ENCODE measurements around the gene SPATA13.
"Not testable (repeated sequence)": the region's sequence is repeated elsewhere in the genome, so short reads cannot be mapped to it uniquely, and the experiment has no call there.

The SPATA13 gene

GRCh38 chr13:24199016-24199415 lies 38.5 kb downstream of the SPATA13 start:
- no peak for DNase-seq

DNA sequence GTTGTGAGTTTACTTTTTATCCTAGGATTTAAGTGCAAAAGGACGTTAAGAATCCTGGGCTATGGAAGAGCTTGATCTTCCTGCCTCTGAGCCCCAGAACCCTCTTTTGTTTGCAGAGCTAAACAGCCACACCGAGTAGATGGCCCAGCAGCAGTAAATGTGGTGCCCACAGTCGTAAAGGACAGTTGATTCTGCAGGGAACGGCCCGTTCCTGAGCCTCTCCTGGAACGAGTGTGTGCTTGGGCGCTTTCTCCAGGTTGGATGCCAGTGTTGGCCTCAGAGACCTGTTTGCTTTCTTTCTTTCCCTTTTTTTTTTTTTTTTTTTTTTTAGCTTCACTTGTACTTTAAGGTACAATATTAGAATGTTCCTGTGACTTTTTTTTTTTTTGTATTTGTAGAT lies 41.7 kb downstream of the SPATA13 start:
- DNase-seq = no peak

- no peak for DNase-seq
These were observed 42.8 kb downstream of the SPATA13 start for GRCh38 chr13:24203273-24203672.

DNA sequence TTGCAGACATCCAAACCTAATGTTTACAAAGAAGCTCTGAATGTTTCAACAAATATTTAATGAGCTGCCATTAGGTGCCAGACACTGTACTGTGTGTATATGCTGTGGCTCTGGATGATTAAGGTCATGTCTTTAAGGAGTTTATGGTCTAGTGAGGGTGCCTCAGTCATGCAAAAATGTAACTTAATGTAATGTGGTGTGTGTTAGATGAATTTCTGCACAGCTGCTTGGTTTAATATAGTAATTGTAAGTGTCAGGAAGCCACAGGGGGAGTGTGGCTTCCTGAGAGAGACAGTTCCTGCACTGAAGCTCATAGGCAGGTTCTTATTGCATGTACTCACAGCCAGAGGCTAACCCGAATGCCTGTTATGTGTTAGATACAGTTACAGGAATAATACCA lies 43.3 kb downstream of the SPATA13 start:
- DNase-seq = no peak

GRCh38 chr13:24205076-24205475 lies 44.6 kb downstream of the SPATA13 start:
- DNase-seq = not testable (repeated sequence)

GRCh38 chr13:24207841-24208667 lies 47.5 kb downstream of the SPATA13 start:
- DNase-seq = no peak

DNA sequence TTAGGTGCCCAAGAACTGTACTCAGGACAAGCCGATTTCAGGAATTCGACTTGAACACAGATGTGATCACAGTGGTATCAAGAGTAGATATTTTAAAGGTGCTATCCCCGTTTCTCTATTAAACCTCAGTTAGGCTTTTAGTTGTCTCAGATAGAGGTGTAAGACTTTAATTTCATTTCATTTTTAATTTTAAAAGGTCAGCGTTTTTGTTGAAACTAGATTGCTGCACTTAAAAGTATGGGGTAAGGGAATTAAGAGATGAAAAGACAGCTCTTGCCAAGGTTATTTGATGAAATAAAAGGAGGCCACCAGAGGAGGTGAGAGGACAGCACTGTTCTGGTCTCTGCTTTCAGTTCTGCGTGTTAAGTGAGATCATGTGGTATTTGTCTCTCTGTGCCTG lies 48.6 kb downstream of the SPATA13 start:
- no peak for DNase-seq

DNA sequence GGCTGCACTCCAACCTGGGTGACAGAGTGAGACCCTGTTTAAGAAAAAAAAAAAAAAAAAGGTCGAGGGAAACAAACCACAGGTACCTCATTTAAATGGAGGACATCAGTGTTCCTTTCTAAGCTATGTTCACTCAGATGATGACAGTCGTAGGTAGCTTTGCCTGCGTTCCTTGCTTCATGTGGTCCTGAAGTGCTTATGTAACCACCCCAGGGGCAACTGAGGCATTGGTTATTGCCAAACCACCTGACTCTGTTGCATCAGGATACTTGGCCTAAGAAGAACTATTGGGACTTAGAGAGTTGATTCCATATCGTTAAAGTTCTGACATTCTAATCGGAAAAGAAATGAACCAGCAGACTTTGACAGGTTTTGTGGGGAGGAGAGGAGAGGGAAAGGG lies 51.7 kb downstream of the SPATA13 start:
- no peak for DNase-seq

GRCh38 chr13:24212674-24213073 lies 52.2 kb downstream of the SPATA13 start:
- DNase-seq = no peak

DNA sequence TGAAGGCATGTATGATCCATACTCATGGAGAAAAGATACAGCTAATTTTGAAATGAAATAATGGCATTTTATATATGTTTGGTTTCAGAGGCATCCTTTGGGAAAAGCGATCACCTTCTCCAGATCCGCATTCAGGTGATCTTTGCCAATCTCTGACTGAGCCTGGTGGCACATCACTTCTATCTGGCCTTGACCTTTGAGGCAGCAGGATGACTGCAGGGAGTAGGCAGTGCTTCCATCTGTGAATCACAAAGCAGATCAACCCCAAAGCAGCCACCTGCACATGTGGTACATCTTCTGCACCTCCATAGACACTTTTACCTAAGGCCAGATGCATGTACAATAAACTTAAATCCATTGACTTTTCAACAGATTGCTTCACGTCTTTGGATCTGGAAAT lies 53.4 kb downstream of the SPATA13 start:
- no peak for DNase-seq

GRCh38 chr13:24214528-24214927 lies 54.0 kb downstream of the SPATA13 start:
- DNase-seq = no peak

DNA sequence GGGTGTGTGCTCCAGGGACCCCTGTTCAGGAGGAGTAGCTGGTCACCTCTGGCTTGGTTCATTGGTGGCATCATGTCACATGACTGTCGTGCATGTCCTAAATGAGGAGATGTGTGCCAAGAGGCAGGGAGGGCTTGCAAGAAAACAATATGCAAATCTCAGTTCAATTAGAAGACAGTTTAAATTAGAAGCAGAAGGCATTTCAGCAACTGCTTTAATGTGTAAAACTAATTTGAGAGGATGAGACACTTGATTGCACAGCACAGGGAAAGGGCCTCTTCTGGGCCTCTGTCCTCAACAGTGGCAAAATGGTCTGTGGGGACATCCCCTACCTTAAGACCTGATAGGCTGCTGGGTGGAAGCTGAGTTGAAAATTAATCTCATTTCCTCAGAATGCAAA lies 54.6 kb downstream of the SPATA13 start:
- no peak for DNase-seq

DNA sequence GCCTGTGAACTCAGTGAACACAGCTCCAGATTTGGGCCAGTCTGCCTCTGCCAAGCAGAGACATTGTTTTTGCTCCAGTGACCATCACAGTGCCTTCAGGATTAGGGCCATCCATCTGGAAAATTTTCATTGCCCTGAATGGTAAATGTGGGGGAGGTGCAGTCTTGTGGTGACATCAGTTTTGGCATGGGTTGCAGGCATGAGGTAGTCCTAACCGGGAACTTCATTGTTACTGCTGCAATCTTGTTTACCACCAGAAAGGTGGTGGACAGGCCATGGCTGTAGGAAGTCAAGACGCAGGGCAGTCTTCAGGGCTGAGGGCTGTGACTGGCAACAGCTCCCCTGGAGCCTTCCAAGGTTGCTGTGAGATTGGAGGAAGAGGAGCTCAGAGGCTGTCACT lies 55.2 kb downstream of the SPATA13 start:
- no peak for DNase-seq

- no peak for DNase-seq
These were observed 55.7 kb downstream of the SPATA13 start for GRCh38 chr13:24216176-24216575.

DNA sequence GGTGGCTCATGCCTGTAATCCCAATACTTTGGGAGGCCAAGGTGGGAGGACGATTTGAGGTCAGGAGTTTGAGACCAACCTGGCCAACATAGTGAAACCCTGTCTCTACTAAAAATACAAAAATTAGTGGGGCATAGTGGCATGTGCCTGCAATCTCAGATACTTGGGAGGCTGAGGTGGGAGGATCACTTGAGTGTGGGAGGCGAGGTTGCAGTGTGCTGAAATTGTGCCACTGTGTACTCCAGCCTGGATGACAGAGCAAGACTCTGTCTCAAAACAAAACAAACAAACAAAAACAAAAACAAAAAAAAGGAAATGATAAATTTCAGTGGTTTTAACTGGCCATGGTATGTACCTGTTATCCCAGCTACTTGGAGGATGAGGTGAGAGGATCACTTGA lies 56.3 kb downstream of the SPATA13 start:
- DNase-seq = not testable (repeated sequence)

DNA sequence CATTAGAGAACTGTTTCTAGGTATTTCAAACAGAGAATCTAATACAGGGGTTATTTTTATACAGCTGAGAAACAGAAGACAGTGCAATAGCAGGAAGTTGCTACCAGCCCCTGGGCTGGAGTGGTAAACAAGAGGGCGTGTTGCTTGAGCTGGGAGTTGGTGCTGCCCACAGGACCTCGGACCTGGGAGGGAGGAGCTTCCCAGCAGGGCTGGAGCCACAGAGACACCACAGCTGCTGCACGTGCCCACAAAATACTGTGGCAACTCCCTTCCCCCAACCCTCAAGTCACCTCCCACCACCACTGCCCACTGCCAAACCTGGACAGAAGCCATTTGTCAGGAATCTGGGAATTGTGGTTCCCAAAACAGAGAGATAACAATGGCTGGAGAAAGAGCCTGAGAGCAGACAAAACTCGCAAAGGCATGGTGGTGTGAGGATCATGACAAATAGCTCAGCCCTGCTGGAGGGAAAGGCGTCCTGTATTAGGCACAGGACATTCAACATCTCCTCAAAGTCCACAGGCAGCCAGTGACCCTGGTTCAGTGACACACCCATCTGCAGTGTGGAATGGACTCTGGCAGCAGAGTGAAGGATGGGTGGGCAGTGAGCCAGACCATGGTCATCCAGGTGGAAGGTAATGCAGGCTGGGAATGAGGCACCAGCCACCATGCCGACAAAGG lies 57.2 kb downstream of the SPATA13 start:
- DNase-seq = no peak

- no peak for DNase-seq
These were observed 57.8 kb downstream of the SPATA13 start for GRCh38 chr13:24218338-24218737.

- no peak for DNase-seq
These were observed 58.5 kb downstream of the SPATA13 start for GRCh38 chr13:24218977-24219376.

- DNase-seq = peak; percentile 28
These were observed 59.7 kb downstream of the SPATA13 start for GRCh38 chr13:24220086-24220703.

DNA sequence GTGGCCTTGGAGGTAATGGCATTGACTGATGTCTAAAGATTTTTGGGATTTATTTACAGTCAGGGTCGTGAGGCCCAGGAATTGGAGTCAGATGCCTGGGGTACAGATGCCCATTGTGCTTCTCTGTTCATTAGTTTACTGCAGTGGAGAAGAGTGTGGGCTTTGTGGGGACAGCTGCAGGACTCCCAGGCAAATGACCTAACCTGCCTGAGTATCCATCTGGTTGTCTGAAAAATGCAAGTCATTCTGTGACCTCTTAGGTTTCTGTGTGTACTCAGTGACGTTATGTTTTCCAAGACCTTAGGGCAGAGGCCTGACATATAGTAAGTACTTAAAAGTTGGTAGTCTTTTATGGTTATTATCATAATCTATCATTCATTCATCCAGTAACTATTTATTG lies 60.5 kb downstream of the SPATA13 start:
- DNase-seq = no peak

DNA sequence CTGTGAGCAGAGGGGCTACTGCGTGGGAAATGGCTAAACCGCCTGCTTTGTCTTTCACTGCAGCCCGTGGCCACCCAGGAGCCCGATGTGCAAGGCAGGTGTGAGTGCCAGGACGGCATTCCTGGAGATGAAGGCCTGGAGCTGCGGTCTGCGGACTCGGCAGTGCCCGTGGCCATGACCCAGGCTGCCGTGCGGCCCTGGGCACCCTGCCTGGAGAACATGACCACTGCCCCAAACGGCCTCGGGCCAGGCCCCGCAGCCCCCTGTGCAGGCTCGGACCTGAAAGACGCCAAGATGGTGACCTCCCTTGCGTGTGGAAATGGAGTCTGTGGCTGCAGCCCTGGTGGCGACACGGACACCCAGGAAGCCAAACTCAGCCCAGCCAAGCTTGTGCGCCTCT lies 62.2 kb downstream of the SPATA13 start:
- DNase-seq = no peak

DNA sequence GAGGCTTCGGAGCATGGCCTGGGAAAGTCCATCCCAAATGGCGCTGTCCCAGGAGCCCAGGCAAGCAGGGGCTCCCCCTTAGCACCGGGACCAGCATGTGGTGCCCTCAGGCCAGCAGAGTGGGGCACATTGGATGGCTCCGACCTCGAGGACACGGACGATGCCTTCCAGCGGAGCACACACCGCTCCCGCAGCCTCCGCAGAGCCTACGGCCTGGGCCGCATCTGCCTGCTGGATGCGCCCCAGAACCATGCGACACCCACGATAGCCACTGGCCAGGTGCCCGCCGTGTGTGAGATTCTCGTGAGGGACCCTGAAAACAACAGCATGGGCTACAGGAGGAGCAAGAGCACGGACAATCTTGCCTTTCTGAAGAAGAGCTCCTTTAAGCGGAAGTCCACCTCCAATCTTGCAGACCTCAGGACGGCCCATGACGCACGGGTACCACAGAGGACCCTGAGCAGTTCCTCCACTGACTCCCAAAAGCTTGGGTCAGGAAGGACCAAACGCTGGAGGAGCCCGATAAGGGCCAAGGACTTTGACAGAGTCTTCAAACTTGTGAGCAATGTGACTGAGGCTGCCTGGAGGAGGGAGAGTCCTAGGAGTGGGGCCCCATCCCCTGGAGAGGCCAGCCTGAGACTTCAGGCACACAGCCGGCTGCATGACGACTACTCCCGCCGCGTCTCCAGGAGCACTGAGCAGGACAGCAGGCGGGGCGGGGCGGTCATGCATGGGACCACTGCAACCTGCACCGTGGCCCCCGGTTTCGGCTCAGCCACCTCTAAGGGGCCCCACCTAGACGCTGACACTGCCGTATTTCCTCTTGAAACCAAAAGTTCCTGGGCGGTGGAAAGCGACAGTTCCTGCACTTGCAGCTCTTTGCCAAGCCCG lies 63.1 kb downstream of the SPATA13 start:
- DNase-seq = no peak

DNA sequence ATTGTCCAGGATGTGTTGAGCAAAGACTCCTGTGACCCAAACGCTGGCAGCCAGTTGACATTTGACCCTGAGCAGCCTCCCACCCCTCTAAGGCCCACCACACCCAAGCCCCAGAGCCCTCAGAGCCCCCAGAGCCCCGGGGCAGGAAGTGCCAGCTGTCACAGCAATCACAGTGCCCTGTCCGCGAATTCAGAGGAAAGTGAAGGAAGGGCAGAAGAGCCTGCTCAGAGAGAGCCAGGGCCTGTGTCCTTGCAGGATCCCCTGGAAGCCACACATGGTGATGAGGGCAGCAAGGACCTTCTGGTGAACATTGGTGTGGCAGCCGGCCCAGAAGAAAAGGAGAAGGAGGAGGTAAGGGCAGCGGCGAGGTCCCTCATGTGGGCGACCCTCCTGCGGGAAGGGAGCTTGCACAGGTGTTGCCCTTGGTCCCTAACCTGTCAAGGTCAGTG lies 63.7 kb downstream of the SPATA13 start:
- no peak for DNase-seq

Data from T-helper 9 cell (primary cell).